SK-N-SH treated with all-trans-retinoic acid at 6 μM for 48 hours (cell line): ENCODE data around the gene FAM32A.

ENCODE experiments used
- ARNTL ChIP-seq: fragments of 450-650 bp; formaldehyde crosslinking; IDR thresholded peaks from 2 replicates; pipeline ENCODE4 v1.5.0; 2020; ENCODE audit warnings: low read depth, mild to moderate bottlenecking, moderate library complexity, borderline replicate concordance
- BACH2 ChIP-seq: fragments of 250-450 bp; sonication (Bioruptor Pico); IDR thresholded peaks from 2 replicates; pipeline ENCODE4 v1.9.0; 2021; ENCODE audit warnings: mild to moderate bottlenecking, borderline replicate concordance
- CSDC2 ChIP-seq: fragments of 250-450 bp; sonication (Bioruptor Pico); IDR thresholded peaks from 2 replicates; pipeline ENCODE4 v1.5.0; 2020; ENCODE audit warnings: mild to moderate bottlenecking, moderate library complexity
- ISL1 ChIP-seq: fragments of 250-450 bp; sonication (Bioruptor Pico); IDR thresholded peaks from 2 replicates; pipeline ENCODE4 v2.1.2; 2022; ENCODE audit warnings: mild to moderate bottlenecking, moderate library complexity
- RARB ChIP-seq: fragments of 250-450 bp; sonication (Bioruptor Pico); IDR thresholded peaks from 2 replicates; pipeline ENCODE4 v1.8.0; 2021; ENCODE audit warnings: mild to moderate bottlenecking, moderate library complexity
- SNAI2 ChIP-seq: fragments of 250-450 bp; sonication (Bioruptor Pico); IDR thresholded peaks from 2 replicates; pipeline ENCODE4 v1.5.0; 2020; ENCODE audit warnings: mild to moderate bottlenecking, moderate library complexity
- TF ChIP-seq, protein P1 (sequence below): fragments of 250-450 bp; sonication (Bioruptor Pico); IDR thresholded peaks from 2 replicates; pipeline ENCODE4 v1.5.1; 2021; ENCODE audit warnings: mild to moderate bottlenecking, moderate library complexity
- TF ChIP-seq, protein P2 (sequence below): fragments of 250-450 bp; sonication (Bioruptor Pico); IDR thresholded peaks from 2 replicates; pipeline ENCODE4 v1.8.0; 2021; ENCODE audit warnings: low read depth, mild to moderate bottlenecking, moderate library complexity, borderline replicate concordance

DNA sequence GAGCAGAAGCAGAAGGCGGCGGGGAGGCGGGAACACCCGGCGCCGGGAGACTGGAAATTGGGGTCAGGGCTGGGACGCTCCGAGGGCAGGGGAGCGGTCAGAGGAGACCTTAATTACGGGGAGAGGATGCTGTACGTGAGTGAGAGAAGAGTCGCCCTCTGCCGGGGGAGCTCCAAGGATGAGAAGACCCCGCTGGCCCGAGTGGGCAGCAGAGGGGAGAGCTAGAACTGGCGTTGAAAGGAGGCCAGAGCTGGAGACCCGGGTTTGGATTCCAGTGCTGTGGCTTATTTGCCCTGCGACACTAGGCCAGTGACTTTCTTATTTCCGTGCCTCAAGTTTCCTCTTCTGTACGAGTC, 536 bp downstream of the FAM32A start:
- TF ChIP-seq SNAI2 (CRISPR knock-in tag), result no peak
- TF ChIP-seq, protein P1, sequence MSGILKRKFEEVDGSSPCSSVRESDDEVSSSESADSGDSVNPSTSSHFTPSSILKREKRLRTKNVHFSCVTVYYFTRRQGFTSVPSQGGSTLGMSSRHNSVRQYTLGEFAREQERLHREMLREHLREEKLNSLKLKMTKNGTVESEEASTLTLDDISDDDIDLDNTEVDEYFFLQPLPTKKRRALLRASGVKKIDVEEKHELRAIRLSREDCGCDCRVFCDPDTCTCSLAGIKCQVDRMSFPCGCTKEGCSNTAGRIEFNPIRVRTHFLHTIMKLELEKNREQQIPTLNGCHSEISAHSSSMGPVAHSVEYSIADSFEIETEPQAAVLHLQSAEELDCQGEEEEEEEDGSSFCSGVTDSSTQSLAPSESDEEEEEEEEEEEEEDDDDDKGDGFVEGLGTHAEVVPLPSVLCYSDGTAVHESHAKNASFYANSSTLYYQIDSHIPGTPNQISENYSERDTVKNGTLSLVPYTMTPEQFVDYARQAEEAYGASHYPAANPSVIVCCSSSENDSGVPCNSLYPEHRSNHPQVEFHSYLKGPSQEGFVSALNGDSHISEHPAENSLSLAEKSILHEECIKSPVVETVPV (CRISPR knock-in tag), result no peak
- no peak for TF ChIP-seq ISL1 (CRISPR knock-in tag)
- TF ChIP-seq, protein P2, sequence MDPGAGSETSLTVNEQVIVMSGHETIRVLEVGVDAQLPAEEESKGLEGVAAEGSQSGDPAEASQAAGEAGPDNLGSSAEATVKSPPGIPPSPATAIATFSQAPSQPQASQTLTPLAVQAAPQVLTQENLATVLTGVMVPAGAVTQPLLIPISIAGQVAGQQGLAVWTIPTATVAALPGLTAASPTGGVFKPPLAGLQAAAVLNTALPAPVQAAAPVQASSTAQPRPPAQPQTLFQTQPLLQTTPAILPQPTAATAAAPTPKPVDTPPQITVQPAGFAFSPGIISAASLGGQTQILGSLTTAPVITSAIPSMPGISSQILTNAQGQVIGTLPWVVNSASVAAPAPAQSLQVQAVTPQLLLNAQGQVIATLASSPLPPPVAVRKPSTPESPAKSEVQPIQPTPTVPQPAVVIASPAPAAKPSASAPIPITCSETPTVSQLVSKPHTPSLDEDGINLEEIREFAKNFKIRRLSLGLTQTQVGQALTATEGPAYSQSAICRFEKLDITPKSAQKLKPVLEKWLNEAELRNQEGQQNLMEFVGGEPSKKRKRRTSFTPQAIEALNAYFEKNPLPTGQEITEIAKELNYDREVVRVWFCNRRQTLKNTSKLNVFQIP (CRISPR knock-in tag), result no peak
- TF ChIP-seq RARB (CRISPR knock-in tag), result no peak
- TF ChIP-seq BACH2, result no peak
- TF ChIP-seq ARNTL (CRISPR knock-in tag), result no peak
- no peak for TF ChIP-seq CSDC2
